Measurements from ENCODE around the gene PDE4D. TPM values are rescaled to one million over a fixed set of nuclear protein-coding genes. Genes with fewer than 3 reads are reported as not detected.

PDE4D gene
- total RNA-seq, 2 experiments from 2014 or later: 68.5 to 69.8 TPM

DNA sequence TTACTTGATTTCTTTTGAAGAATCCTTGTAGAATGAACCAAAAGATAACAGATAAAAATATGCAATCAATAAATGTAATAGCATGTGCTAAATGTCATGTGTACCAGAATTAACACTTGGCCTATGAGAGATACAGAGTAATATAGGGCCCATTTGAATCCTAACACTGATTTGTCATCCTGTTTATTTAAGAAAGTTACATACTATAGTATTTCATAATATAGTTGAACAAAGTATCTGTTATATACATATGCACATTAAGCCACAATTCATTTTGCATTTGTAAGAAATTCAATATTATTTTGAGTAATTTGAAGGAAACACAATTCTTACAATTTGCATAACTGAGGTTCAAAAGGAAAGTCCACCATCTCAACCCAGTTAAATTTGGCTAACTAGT is 389.5 kb downstream of the PDE4D start:
- Mint-ChIP-seq H3K4me1 (no peaks in the 10 kb centered on the region), H3K36me3 (ENCODE audit: low read depth) (no peaks in the 10 kb centered on the region), H3K9me3 (ENCODE audit: low read depth) (no peaks in the 10 kb centered on the region), H3K4me3 (no peak overlapping the region), H3K27ac (no peak overlapping the region), H3K27me3 (peaks cover 2% of the 10 kb centered on the region)
- no peak for ATAC-seq
- intact Hi-C loops (cut with DNase I, micrococcal nuclease): no loop called here
- ChIA-PET POLR2A (no interaction called here), CTCF (interaction anchor here (0.7 to 3.3 kb wide), 6 partner anchors 29 to 296 kb away, joined by 3 to 31 read pairs (median 4); no protein-coding TSS in a partner anchor)
- no peak for DNase-seq

DNA sequence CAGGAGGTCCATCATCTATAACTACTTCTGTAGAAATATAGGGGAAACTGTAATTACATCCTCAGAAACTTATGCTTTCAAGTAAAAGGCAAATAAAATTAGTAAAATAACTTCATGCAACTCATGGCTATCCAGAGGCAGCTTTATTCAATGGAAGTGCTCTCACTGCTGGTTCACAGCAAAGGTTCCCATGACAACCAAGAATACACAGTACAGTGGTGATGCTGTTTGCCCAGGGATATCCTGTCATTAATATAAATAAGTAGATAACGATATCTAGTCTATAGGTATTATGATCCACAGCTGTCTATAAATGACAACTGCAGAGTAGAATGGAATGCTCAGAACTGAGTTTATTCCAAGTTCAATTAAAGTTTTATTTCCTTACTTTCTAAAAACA is 390.3 kb downstream of the PDE4D start:
- no peak for DNase-seq
- CTCF ChIA-PET: interaction anchor here (0.7 to 1.2 kb wide), 2 partner anchors 9 to 170 kb away, joined by 3 read pairs; no protein-coding TSS in a partner anchor
- no peak for ATAC-seq
- intact Hi-C loops (cut with DNase I, micrococcal nuclease): no loop called here
- H3K4me3 Mint-ChIP-seq: no peak overlapping the region
- H3K27me3 Mint-ChIP-seq: peaks cover 6% of the 10 kb centered on the region
- H3K36me3 Mint-ChIP-seq (ENCODE audit: low read depth): no peaks in the 10 kb centered on the region
- POLR2A ChIA-PET: no interaction called here
- no peaks in the 10 kb centered on the region for H3K9me3 Mint-ChIP-seq (ENCODE audit: low read depth)
- H3K27ac Mint-ChIP-seq: no peak overlapping the region
- no peaks in the 10 kb centered on the region for H3K4me1 Mint-ChIP-seq

DNA sequence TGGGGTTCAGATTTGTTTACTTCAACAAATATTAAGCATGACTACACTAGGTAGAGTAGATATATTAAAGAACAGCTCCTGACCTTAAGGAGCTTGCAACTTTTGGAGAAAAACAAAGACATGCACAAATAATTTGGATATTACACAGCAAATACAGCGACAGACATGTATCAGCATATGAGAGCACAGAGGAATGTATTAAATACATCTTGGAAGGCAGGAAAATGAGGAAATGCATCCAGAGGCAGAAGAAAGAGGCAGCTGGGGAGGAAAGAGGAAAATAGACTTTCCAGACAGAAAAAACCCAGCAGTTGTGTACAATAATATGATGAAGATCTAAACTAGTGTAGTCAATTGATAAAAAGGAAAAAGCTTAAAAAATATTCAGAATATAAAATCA is 392.2 kb downstream of the PDE4D start:
- no peaks in the 10 kb centered on the region for H3K36me3 Mint-ChIP-seq (ENCODE audit: low read depth)
- no peak overlapping the region for H3K4me3 Mint-ChIP-seq
- POLR2A ChIA-PET: no interaction called here
- H3K27ac Mint-ChIP-seq: no peak overlapping the region
- H3K27me3 Mint-ChIP-seq: peaks cover 10% of the 10 kb centered on the region
- intact Hi-C loops (cut with DNase I, micrococcal nuclease): no loop called here
- CTCF ChIA-PET: interaction anchor here (1.1 kb wide), 1 partner anchor 10 kb away, joined by 3 read pairs; no protein-coding TSS in a partner anchor
- ATAC-seq (no peak), DNase-seq (no peak)
- H3K9me3 Mint-ChIP-seq (ENCODE audit: low read depth): no peaks in the 10 kb centered on the region
- H3K4me1 Mint-ChIP-seq: no peaks in the 10 kb centered on the region

DNA sequence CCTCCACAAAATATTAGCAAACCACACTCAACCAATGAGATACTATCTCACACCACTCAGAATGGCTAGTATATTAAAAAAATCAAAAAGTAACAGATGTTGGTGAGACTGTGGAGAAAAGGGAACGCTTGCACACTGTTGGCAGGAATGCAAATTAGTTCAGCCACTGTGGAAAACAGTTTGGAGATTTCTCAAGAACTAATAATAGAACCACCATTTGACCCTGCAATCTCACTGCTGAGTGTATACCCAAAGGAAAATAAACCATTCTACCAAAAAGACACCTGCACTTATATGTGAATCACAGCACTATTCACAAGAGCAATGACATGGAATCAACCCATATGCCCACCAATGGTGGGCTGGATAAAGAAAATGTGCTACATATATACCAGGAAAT is 393.5 kb downstream of the PDE4D start:
- POLR2A ChIA-PET: no interaction called here
- CTCF ChIA-PET: interaction anchor here (0.7 to 1.0 kb wide), 2 partner anchors 8 to 37 kb away, joined by 3 to 4 read pairs; no protein-coding TSS in a partner anchor
- DNase-seq (no peak), ATAC-seq (no peak)
- H3K4me1 Mint-ChIP-seq: no peaks in the 10 kb centered on the region
- H3K27ac Mint-ChIP-seq: no peak overlapping the region
- H3K4me3 Mint-ChIP-seq: no peak overlapping the region
- H3K36me3 Mint-ChIP-seq (ENCODE audit: low read depth): no peaks in the 10 kb centered on the region
- H3K27me3 Mint-ChIP-seq: peaks cover 10% of the 10 kb centered on the region
- intact Hi-C loops (cut with DNase I, micrococcal nuclease): no loop called here
- H3K9me3 Mint-ChIP-seq (ENCODE audit: low read depth): no peaks in the 10 kb centered on the region

DNA sequence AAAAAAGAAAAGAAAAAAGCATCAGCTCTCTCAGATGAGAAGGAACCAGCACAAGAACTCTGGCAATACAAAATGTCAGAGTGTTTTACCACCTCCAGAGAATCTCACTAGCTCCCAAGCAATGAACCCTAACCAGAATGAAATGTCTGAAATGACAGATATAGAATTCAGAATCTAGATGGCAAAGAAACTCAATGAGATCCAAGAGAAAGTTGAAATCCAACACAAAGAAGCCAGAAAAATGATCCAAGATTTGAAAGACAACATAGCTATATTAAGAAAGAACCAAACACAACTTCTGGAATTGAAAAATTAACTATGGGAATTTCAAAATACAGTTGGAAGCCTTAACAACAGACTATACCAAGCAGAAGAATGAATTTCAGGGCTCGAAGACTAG is 396.3 kb downstream of the PDE4D start:
- no peak overlapping the region for H3K27ac Mint-ChIP-seq
- DNase-seq: no peak
- peaks cover 10% of the 10 kb centered on the region for H3K27me3 Mint-ChIP-seq
- H3K4me3 Mint-ChIP-seq: no peak overlapping the region
- ATAC-seq: no peak
- intact Hi-C loops (cut with DNase I, micrococcal nuclease): loop anchor here in 1 of 2 experiments (5.0 kb wide), 1 partner anchor 310 kb away; no protein-coding TSS in a partner anchor
- POLR2A ChIA-PET: no interaction called here
- no peaks in the 10 kb centered on the region for H3K4me1 Mint-ChIP-seq
- H3K36me3 Mint-ChIP-seq (ENCODE audit: low read depth): no peaks in the 10 kb centered on the region
- H3K9me3 Mint-ChIP-seq (ENCODE audit: low read depth): no peaks in the 10 kb centered on the region
- CTCF ChIA-PET: interaction anchor here (0.6 to 2.6 kb wide), 14 partner anchors 9 to 869 kb away, joined by 3 to 19 read pairs (median 4); no protein-coding TSS in a partner anchor

DNA sequence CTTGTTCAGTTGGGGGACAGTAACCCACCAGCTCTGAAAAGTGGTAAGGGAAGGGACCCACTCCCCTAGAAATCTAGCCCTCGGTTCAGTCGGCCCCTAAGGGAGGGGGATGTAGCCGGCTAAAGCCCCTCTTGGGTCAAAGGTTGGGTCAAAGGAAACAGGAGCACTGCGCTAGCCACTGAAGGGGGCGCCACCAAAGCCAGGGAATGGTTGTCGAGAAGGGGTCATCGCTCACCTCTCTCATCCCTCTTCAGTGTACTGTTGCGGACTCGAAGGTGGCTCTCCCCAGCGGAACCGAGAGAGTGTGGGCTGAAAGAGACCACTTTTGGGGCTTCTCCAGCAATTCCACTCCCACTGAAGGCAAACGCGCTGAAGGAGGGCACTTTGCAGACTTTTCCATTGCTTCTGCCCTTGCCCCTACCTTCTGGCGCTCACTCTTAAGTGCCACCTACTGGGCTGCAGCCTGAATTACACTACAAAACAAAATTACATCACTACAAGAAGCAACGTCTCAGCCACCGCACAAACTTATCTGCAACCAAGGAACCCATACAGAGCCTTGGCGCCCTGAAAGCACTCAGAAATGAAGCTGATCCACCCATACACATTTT is 396.9 kb downstream of the PDE4D start:
- peaks cover 10% of the 10 kb centered on the region for H3K27me3 Mint-ChIP-seq
- H3K4me3 Mint-ChIP-seq: no peak overlapping the region
- ChIA-PET POLR2A (no interaction called here), CTCF (interaction anchor here (0.6 to 2.6 kb wide), 15 partner anchors 9 to 868 kb away, joined by 3 to 19 read pairs (median 4); no protein-coding TSS in a partner anchor)
- no peak overlapping the region for H3K27ac Mint-ChIP-seq
- intact Hi-C loops (cut with DNase I, micrococcal nuclease): loop anchor here (1.0 to 5.0 kb wide), 2 partner anchors 106 to 309 kb away; no protein-coding TSS in a partner anchor
- peak; percentile 33 for DNase-seq
- ATAC-seq: peak; percentile 64
- H3K9me3 Mint-ChIP-seq (ENCODE audit: low read depth): no peaks in the 10 kb centered on the region
- H3K36me3 Mint-ChIP-seq (ENCODE audit: low read depth): no peaks in the 10 kb centered on the region
- H3K4me1 Mint-ChIP-seq: no peaks in the 10 kb centered on the region

DNA sequence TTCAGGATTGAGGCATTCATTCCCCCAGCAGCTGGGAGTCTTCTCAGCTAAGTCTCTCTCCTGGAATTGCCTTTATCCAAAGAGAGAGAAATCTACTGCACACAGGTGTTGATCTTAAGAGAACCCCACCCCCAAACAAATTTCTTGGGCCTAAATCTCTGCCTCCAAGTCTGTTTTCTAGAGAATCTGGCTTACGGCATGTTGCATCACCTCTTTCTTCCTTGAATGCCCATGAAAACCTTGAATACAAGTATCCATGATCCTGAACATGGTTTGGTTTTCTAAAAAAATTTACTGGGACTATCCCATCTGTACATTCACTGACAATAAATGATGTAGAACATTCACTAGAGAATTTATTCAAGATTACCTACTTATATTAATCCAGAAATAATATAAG is 401.6 kb downstream of the PDE4D start:
- intact Hi-C loops (cut with DNase I, micrococcal nuclease): no loop called here
- ATAC-seq (no peak), DNase-seq (no peak)
- H3K27ac Mint-ChIP-seq: no peak overlapping the region
- ChIA-PET CTCF (interaction anchor here (1.1 to 1.2 kb wide), 2 partner anchors 13 to 111 kb away, joined by 3 to 4 read pairs; no protein-coding TSS in a partner anchor), POLR2A (no interaction called here)
- H3K4me1 Mint-ChIP-seq: no peaks in the 10 kb centered on the region
- H3K9me3 Mint-ChIP-seq (ENCODE audit: low read depth): no peaks in the 10 kb centered on the region
- no peak overlapping the region for H3K4me3 Mint-ChIP-seq
- H3K27me3 Mint-ChIP-seq: peaks cover 4% of the 10 kb centered on the region
- H3K36me3 Mint-ChIP-seq (ENCODE audit: low read depth): no peaks in the 10 kb centered on the region

DNA sequence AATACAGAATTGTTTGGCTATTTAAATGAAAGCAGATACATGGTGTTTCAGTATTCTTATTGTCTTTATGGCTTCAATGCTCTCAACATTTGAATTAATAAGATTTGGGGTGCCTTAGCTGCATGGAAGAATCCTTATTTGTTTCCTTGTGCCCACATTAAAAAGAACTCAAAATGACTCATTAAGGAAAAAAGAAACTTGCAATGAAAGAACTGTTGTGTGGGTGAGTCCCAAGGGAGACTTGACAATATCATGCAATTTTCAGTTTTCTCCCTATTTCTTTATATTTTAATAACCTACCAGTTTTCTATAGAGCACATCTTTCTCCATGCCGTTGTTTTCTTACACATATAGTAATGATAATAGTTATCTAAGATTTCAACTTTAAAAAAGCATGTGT is 404.0 kb downstream of the PDE4D start:
- Mint-ChIP-seq H3K36me3 (ENCODE audit: low read depth) (no peaks in the 10 kb centered on the region), H3K9me3 (ENCODE audit: low read depth) (no peaks in the 10 kb centered on the region), H3K27ac (no peak overlapping the region), H3K27me3 (peaks cover 4% of the 10 kb centered on the region), H3K4me3 (no peak overlapping the region), H3K4me1 (peaks cover 15% of the 10 kb centered on the region)
- CTCF ChIA-PET: interaction anchor here (0.8 to 1.7 kb wide), 3 partner anchors 99 to 109 kb away, joined by 3 to 7 read pairs (median 5); no protein-coding TSS in a partner anchor
- intact Hi-C loops (cut with DNase I, micrococcal nuclease): no loop called here
- ATAC-seq (no peak), DNase-seq (no peak)
- POLR2A ChIA-PET: no interaction called here

DNA sequence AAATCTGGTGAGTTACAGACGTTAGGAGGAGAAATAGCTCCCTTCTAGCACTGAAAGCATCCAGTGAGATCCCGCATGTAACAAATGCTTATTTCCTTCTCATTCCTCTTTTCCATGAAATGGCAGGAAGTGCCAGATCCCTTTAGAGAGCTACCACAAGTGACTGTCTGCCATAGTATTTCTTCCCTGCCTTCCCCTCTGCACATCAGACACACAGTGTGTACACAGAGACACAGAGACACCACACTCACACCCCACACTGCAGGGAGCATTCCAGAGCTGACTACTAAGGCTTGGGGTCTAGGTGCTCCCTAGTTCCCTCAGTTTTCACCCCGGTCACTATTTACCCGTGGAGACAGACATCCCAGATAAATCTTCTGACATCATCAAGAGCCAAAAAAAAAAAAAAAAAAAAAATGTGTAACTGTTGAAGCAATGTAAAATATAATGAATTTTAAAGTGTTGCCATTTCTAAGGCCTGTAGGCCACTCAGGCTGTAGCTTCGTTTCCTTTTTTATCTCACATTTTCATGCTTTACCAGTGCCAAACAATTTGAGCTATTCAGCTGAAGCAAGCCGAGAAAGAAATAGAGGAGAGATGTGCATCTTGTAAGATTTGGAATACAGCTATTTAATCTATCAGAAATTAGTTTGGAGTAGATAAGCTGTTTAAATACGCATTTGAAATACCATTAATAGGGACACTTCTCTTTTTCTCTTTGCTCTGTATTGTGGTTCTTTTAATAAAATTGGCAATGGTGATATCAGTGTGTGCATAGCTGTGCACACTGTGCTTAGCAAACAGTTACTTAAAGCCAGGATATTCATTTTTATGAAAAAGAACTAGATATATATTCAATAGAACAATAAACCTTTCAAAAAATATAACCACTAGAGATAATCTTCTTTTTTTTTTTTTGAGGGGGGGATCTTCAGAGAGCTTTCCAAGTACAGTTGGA is 405.5 kb downstream of the PDE4D start:
- ATAC-seq (no peak), DNase-seq (no peak)
- peaks cover 24% of the 10 kb centered on the region for H3K4me1 Mint-ChIP-seq
- POLR2A ChIA-PET: no interaction called here
- no peak overlapping the region for H3K27ac Mint-ChIP-seq
- CTCF ChIA-PET: interaction anchor here (0.5 to 2.7 kb wide), 7 partner anchors 8 to 300 kb away, joined by 3 to 8 read pairs (median 3); no protein-coding TSS in a partner anchor
- H3K4me3 Mint-ChIP-seq: no peak overlapping the region
- peaks cover 4% of the 10 kb centered on the region for H3K27me3 Mint-ChIP-seq
- intact Hi-C loops (cut with DNase I, micrococcal nuclease): no loop called here
- H3K9me3 Mint-ChIP-seq (ENCODE audit: low read depth): no peaks in the 10 kb centered on the region
- H3K36me3 Mint-ChIP-seq (ENCODE audit: low read depth): no peaks in the 10 kb centered on the region

DNA sequence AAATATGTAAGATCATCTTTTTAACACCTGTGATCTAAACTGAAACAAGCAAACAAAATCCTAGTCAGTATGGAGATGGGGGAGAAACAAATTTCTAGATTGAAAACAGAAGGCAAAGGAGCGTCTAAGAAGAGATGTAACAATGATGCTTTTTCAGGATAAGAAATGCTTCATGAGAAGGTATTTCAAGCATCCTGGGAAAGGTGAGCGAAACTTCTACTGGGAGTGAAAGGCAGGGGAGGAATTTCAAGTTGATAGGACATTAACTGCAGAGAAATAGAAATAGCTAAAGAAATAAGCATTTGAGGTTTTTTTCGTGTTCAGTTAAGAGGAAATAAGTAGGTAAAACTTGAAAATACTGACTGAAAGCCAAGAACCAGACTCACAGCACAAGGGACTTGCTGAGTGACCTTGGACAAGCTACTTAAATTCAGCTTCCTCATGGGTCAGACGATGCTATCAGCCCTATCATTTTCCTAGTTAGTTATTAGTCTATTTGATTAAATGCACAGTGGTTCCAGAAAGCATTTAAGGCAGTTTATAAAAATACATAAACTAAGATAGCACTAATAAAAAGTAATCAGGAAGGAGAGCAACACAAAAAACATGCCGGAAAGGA is 406.3 kb downstream of the PDE4D start:
- Mint-ChIP-seq H3K4me3 (no peak overlapping the region), H3K9me3 (ENCODE audit: low read depth) (no peaks in the 10 kb centered on the region), H3K36me3 (ENCODE audit: low read depth) (no peaks in the 10 kb centered on the region), H3K27me3 (peaks cover 6% of the 10 kb centered on the region), H3K4me1 (peaks cover 24% of the 10 kb centered on the region), H3K27ac (no peak overlapping the region)
- intact Hi-C loops (cut with DNase I, micrococcal nuclease): no loop called here
- ChIA-PET POLR2A (no interaction called here), CTCF (interaction anchor here (0.6 to 2.7 kb wide), 3 partner anchors 9 to 15 kb away, joined by 3 to 8 read pairs (median 3); no protein-coding TSS in a partner anchor)
- DNase-seq: no peak
- no peak for ATAC-seq

DNA sequence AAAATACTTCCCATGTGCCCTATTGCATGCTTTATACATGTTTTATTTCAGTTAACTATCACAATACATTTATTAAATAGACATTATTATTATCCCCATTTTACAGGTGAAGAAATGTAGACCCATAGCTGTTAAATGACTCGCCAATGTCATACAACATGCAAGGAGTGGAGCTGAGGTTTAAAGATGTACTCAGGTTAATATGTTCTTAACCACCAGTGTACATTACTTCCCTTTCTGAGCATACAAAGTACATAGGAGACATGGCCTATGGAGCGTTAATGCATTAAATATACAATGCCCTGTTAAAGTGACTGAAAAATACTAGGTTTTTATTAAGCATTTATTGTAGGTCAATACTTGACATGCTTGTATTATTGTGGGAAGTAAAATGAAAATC is 407.0 kb downstream of the PDE4D start:
- no peaks in the 10 kb centered on the region for H3K36me3 Mint-ChIP-seq (ENCODE audit: low read depth)
- H3K27me3 Mint-ChIP-seq: peaks cover 6% of the 10 kb centered on the region
- no peak overlapping the region for H3K27ac Mint-ChIP-seq
- ChIA-PET CTCF (interaction anchor here (2.7 kb wide), 1 partner anchor 11 kb away, joined by 8 read pairs; no protein-coding TSS in a partner anchor), POLR2A (no interaction called here)
- DNase-seq (no peak), ATAC-seq (no peak)
- peaks cover 24% of the 10 kb centered on the region for H3K4me1 Mint-ChIP-seq
- intact Hi-C loops (cut with DNase I, micrococcal nuclease): no loop called here
- H3K9me3 Mint-ChIP-seq (ENCODE audit: low read depth): no peaks in the 10 kb centered on the region
- no peak overlapping the region for H3K4me3 Mint-ChIP-seq

Measured in activated CD4-positive, alpha-beta T cell treated with anti-CD3 and anti-CD28 coated beads for 36 hours (primary cell).